D721Med (cell line): Measurements from ENCODE around the gene LRP11.
"Not testable (repeated sequence)": the region's sequence is repeated elsewhere in the genome, so short reads cannot be mapped to it uniquely, and the experiment has no call there.

ENCODE experiments used
- DNase-seq: peaks from one replicate; pipeline ENCODE4 v3.0.0; 2011; ENCODE audit warnings: low spot score; ENCODE audit not compliant: insufficient read length
- FAIRE-seq: peaks from 2 replicates; lab custom pipeline; 2011; peaks lifted over from hg19 to GRCh38; lab: Jason Lieb, UNC
- TF ChIP-seq, protein P1 (sequence below): IDR thresholded peaks from 2 replicates; pipeline ENCODE4 v1.5.1; 2012; ENCODE audit warnings: mild to moderate bottlenecking, control low read depth; ENCODE audit not compliant: insufficient read depth; ENCODE audit errors: missing control alignments

The LRP11 gene

DNA sequence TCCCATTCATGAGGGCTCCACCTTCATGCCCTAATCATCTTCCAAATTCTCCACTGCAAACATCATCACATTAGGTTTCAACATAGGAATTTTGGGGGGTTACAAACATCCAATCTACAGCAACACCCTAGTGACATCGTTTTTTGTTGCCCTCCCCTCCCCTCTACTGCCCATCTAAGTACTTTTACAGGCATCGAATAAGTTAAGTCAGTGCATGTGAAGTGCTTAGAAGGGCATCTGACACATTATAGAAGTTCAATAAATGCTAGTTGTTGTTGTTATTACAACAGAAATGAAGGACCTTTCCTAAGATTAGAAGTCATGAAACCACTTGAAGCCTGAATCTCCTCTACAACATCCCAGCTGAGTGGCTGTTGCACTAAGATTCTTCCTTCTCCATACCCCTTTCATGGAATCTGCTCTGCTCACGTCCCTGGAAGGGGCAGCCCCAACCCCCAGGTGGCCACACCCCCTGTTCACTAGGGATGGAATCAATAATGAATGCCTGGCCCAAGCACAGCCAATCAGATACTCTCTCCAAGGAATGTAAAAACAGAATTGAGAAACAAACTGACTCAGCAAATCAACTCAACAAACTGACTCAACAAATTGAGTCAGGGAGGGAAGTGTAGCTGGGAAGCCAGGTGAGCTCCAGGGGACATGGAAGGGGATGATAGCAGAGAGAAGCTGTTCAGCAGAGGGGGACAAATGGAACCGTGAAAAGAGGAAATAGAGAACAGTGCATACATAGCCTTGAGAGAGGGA lies 3.9 kb upstream of the LRP11 start:
- DNase-seq = no peak
- FAIRE-seq = no peak
- TF ChIP-seq, protein P1, sequence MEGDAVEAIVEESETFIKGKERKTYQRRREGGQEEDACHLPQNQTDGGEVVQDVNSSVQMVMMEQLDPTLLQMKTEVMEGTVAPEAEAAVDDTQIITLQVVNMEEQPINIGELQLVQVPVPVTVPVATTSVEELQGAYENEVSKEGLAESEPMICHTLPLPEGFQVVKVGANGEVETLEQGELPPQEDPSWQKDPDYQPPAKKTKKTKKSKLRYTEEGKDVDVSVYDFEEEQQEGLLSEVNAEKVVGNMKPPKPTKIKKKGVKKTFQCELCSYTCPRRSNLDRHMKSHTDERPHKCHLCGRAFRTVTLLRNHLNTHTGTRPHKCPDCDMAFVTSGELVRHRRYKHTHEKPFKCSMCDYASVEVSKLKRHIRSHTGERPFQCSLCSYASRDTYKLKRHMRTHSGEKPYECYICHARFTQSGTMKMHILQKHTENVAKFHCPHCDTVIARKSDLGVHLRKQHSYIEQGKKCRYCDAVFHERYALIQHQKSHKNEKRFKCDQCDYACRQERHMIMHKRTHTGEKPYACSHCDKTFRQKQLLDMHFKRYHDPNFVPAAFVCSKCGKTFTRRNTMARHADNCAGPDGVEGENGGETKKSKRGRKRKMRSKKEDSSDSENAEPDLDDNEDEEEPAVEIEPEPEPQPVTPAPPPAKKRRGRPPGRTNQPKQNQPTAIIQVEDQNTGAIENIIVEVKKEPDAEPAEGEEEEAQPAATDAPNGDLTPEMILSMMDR = no peak

- DNase-seq (no peak), FAIRE-seq (no peak)
- TF ChIP-seq, protein P1 = peak; percentile 75
These were observed 698 bp upstream of the LRP11 start for GRCh38 chr6:149864578-149865535.

- DNase-seq = no peak
- no peak for FAIRE-seq
- TF ChIP-seq, protein P1 = no peak
These were observed 1.0 kb downstream of the LRP11 start for GRCh38 chr6:149862922-149863697.

DNA sequence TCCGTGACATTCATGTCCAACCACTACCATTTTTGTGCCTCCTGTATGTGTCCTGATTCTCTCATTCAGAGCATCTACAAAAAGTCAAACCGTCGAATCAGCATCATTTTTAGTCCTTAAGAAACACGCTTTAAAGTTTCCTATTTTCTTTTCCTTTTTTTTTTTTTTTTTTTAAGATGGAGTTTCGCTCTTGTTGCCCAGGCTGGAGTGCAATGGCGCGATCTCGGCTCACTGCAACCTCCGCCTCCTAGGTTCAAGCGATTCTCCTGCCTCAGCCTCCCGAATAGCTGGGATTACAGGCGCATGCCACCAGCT lies 1.8 kb downstream of the LRP11 start:
- not testable (repeated sequence) for FAIRE-seq, DNase-seq

DNA sequence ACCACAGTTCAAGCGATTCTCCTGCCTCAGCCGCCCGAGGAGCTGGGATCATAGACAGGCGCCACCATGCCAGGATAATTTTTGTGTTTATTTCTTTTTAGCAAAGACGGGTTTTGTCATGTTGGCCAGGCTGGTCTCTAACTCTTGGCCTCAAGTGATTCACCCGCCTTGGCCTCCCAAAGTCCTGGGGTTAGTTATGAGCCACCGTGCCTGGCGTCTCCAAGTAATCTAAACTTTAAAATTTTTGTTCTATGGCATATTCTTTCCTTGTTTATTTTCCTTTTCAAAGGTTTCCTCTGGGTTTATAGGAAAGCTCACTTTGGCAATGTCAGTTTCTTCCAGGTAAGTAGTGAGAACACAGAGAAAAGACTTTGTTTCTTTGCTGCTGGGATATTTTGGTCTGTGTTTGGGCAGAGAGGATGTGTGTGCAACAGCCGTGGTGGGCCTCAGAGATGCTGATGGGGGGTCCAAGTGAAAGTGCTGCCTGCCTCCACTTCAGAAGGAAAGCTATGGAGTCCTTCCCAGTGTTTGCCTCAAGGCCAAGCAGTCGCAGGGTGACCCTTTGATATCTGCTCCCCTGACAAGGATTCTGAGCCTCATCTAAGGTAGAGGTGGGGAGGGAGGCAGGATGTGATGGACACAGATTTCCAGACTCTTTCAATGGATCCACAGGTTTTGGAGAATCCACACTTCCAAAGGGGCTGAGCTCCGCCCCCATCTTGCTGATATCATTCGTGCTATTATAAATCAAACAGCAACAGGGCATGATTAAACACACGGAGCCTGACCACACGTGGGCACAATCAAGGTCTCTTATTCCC lies 2.3 kb downstream of the LRP11 start:
- no peak for FAIRE-seq

DNA sequence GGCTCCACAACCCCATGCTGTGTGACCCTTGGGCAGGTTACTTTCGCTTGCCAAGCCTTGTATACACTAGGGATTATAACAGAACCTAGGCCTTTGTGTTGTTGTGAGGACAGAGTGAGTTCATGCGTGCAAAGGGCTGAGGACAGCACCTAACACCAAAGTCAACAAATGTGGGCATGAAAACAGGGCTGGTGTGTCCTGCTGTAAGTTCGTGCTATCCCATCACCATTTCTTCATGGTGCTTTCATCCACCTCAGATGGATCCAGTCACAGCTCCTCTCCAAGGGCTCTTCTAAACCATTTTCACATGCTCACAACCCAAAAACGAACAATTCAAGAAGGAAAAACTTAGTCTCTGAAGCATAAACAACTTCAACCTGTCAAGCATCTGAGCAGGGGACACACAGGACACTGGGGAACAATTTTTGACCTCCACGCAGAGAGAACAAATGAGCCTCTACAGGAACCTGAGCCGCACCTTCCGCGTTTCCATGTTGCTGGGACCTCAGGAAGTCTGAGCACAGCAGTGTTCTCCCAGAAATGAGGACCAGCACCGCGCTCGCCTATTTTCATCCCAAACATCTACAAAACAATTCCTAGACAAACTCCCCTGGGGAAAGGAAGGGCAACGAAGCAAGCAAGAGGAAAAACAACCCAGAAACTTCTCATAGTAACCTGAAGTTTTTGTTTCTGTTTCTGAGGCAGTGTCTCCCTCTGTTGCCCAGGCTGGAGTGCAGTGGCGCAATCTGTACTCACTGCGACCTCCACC lies 3.1 kb downstream of the LRP11 start:
- TF ChIP-seq, protein P1 = peak; percentile 5
- no peak for FAIRE-seq
- DNase-seq = no peak

More for the DNA sequence above, 2.3 kb downstream of the LRP11 start:
- TF ChIP-seq, protein P1 = no peak
- DNase-seq = no peak
